ENCODE measurements around the gene STK38L. TPM values are rescaled to one million over a fixed set of nuclear protein-coding genes. Genes with fewer than 3 reads are reported as not detected.

STK38L gene
- polyA plus RNA-seq, 4 donors, result 35.5 to 43.9 (median 43.5) TPM

DNA sequence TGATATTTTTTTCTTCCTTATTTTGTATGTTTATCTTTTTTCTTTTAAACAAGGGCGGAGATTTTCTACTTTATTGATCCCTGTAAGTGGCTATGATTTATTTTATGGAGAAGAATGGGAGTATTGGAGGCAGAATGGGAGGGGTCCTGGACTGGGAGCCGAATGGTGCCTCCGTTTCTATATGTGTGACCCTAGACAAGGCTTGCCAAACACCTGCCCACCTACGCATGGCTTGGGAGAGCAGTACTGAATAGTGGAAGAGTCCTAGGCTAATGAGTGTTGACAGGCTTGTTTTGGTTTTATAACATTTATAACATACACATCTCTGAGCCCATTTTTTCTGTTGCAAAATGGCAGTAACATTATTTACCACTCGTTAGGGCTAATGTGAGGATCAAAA is 29.0 kb downstream of the STK38L start:
- DNase-seq (ENCODE audit: low read depth in 4 of 4, low spot score in 2 of 4), result no peak

DNA sequence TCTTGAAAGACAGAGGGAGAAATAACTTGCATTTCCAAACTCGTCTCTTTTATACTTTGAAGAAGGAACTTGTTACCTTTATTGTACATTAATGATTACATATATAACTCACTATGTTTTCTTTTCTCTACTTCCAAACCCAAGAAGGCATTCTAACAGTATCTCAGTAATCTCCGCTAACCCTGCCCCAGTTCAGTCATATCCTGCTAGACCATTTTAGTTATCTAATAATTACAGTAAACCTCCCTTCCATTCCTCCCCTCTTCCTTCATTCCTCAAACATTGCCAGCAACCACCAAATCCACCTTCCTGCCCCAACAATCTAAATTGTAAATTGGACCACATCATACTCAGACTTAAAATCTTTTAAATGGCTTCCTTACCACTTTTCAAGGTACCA is 30.6 kb downstream of the STK38L start:
- no peak for DNase-seq (ENCODE audit: low read depth in 4 of 4, low spot score in 2 of 4)

DNA sequence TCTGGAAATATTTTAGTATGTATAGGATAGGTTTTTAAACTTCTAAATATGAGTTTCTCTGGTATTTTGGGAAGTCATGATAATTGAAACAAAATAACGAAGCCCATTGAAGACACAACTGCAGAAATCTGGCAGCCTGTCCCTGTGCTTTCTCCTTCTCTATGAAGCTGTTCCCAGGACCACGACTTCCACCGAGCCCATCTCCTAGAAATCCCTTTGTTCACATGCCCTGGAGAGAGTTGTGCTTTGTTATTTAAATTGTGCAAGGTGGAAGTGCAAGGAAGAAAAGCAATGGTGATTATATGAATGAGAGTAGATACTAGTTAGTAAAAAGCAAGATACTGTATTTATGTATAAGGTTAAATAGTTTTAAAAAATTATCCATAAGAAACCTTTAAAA is 32.2 kb downstream of the STK38L start:
- no peak for DNase-seq (ENCODE audit: low read depth in 4 of 4, low spot score in 2 of 4)

DNA sequence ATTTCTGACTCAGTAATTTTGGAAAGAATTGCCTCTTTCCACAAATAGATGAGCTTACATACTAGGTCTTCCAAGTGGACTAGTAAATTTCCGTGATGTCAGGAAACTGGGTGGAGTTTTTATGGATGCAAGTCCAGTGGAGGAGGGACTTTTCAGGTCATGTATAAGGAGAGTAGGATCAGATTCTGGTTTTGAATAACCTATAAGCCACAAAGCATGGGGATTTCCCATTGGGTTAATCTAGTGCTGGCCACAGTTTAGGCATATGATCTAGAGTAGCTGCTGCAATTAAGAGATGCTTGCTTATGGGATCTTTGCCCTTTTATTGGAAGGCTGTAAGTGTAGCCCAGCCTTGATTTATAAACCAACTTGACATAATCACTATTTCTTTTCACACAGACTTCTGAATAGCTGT is 33.8 kb downstream of the STK38L start:
- no peak for DNase-seq (ENCODE audit: low read depth in 4 of 4, low spot score in 2 of 4)

DNA sequence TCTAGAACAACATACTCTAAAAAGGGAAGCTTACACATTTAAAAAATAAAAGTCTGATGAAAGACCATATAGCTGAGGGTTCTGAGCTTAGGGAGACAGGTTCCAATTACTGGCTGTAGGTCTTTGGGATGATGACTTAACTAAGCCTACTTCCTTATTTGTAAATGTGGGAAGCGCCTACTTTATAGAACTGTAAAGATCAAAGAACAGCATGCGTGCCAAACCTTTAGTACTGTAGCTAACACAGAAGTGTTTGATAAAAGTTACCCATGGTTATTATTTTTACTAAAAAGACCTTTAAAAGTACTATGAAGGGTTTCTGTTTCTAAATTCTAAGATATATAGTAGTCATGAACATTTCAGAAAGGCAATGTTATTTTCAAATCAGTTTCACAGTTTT is 35.7 kb downstream of the STK38L start:
- no peak for DNase-seq (ENCODE audit: low read depth in 4 of 4, low spot score in 2 of 4)

DNA sequence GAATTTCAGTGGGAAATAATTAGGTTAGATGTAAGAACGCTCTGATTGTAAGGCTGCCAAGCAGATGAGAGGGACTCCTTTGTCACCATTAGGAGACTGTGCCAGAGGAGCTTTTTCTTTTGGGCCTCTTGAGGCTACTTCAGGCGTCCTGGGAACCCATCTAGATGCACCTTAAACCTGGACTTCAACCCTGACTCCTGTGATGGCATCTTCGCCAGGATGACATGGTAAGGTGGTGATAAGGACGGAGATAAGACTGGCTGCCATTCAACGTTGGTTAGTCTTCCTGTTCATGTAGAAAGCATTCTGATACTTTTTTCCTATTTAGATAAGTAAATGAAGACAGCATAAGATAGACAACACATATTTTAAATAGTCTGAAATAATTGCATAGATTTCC is 36.3 kb downstream of the STK38L start:
- DNase-seq (ENCODE audit: low read depth in 4 of 4, low spot score in 2 of 4), result no peak

DNA sequence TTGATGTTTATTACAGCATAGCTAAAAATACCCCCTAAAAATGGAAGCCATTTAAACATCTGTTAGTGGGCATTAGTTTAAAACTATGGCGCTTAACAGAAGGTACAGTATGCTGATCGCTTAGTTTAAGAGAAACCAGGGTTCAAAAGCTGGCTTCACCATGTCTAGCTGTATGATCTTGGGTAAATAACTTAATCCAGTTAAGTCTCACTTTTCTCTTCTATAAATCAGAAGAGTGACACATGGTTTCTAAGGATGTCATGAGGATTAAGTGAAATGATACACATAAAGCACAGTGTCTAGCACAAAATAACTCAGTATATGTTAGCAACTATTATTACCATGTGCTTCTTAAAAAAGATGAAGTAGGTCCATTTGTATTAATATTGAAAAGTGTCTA is 38.7 kb downstream of the STK38L start:
- no peak for DNase-seq (ENCODE audit: low read depth in 4 of 4, low spot score in 2 of 4)

DNA sequence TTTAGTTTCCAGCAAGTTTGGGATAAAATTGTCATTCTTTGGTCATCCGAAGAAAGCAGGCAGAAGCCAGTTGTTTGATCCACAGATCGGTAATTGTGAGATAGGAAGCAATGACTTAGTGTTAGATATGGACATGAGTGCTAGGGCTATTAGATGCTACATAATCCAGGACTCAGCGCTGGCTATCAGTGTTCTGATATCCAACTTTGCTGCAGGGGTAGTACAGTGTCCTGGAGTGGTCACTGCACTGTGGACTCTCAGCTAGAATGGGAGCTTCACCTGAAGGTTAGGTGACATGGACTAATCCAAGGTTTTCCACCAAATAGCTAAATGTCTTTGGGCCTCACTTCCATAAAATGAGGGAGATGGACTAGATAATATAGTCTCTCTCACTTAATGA is 39.9 kb downstream of the STK38L start:
- no peak for DNase-seq (ENCODE audit: low read depth in 4 of 4, low spot score in 2 of 4)

DNA sequence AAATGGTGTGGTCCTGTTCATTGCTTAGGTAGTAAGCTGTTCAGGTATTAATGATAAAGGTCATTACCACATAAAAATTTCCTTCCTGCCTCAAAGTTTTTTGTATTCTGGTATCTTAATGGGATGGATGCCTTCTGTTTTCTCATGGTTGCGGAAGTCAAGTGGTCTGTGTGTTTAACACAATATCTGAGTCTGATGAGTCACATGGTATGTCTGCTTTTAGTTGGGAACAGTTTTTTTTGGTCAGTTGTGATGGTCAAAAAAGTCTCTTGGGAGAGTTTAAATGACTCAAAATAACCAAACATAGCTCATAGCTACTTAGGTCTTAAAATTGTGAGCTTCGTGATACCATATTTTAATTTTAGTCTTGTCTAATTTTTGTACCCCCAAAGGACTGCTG is 40.7 kb downstream of the STK38L start:
- DNase-seq (ENCODE audit: low read depth in 4 of 4, low spot score in 2 of 4), result no peak

DNA sequence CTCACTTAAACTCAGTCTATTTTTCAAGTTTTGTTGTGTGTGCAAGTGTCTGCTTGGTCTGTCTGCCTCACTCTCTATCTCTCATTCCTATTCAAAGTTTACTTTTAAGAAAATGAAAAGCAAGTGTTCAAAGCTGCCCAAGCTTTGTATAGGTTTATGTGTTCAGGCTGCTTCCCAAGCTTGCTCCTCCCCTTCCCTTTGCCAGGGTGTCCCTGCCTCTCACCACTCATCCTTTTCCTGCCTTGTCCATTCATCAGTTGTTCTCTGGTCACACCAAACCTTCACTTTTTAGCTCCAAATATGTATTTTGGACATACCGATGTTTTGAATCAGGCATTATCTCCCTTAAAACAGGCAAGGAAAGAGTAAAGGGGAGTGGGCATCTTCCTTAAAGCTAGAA is 41.3 kb downstream of the STK38L start:
- DNase-seq (ENCODE audit: low read depth in 4 of 4, low spot score in 2 of 4), result no peak

DNA sequence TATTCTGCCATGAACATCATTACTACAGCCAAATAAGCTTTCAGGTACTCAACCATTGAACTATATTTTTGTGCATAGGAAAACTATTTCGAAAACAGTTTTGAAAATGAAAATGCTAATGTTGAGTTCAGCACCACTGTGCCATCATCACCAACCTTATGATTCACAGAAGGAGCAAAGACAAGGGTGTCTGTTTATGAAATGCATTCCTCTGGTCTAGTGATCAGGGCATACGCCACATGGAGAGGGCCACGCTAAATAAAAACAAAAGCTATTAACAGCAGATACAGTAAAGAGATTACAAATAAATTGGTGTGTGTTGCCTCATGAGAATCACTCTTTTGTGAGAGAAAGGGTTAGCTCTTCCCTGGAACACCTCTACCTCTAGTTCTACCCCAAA is 45.3 kb downstream of the STK38L start:
- no peak for DNase-seq (ENCODE audit: low read depth in 4 of 4, low spot score in 2 of 4)

DNA sequence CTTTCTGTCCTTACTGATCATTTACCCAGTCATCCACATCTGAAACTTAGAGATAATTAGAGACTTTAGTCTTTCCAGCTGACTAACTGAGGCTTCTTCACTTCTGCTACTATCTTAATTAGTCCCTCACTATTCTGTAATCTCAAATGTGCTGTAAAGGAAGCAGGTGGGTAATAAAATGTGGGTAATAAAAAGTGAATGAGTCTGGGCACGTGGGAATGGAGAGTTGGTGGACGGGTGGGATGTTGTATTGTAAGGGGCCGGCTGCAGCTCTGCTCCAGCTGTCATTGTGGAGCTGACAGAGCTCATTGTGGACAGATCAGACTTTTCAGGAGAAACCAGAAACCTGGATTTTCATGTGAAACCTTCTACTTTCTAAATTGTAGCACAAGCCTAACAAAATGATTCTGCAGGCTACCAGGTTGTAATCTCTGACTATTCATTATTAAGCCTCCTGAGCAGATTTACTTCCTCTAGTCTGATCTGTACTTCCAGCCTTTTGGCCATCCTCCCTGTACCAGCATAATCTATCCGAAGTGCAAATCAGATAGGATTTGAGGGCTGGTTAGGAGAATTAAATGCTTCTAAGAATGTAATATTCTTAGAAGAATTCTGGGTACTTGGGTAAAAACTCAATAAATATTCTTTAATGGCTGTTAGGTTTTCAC is 46.5 kb downstream of the STK38L start:
- DNase-seq (ENCODE audit: low read depth in 4 of 4, low spot score in 2 of 4), result no peak

DNA sequence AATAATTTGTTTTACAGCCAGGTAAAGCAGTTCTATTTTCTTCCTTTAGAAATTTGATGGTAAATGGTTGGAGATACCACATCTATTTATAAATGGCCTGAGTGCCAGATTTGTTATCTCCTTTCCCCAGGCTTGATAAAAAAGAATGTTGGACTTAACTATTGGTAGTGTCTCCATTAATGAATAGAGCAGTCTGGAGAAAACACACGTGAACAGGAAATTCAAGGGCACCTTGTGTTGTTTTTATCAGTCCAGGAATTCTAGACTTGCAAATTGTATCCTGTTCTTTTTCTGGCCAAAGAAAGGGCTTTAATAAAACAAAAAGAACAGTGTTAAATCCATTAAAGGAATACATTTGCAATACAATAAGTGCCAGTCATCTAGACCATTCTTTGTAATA is 47.8 kb downstream of the STK38L start:
- DNase-seq (ENCODE audit: low read depth in 4 of 4, low spot score in 2 of 4), result no peak

DNA sequence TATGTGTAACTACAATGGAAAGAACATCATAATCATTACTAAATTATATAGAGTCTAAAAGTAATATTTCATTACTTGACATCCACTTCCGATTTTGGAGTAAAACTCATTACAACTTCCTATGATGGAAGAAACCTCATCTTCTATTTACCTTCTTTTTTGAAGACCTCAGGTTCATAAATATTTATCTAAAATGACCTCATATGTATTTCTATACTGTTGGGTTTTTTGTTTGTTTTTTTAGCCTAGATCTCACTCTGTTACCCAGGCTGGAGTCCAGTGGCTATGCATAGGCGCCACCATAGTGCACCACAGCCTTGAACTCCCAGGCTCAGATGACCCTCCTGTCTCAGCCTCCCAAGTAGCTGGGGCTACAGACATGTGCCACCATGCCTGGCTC is 48.6 kb downstream of the STK38L start:
- DNase-seq (ENCODE audit: low read depth in 4 of 4, low spot score in 2 of 4), result no peak

DNA sequence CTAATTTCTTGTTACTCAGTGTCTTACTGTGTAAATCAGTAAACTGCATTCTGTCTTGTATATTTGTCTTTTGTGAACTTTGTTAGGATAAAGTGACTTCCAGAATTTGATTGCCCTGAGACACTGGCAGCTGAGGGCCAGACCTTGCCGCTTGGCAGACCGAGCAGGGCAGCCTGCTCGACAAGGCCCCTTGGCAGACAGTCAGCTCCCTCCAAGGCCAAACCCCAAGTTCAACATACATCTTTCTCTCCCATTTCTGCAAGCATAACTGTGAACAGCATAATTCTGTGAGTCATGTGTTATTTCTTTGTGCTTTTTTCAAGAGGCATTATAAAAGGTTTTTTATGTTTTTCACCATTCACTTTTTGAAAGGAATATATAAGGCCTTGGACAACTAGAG is 49.4 kb downstream of the STK38L start:
- DNase-seq (ENCODE audit: low read depth in 4 of 4, low spot score in 2 of 4), result no peak

DNA sequence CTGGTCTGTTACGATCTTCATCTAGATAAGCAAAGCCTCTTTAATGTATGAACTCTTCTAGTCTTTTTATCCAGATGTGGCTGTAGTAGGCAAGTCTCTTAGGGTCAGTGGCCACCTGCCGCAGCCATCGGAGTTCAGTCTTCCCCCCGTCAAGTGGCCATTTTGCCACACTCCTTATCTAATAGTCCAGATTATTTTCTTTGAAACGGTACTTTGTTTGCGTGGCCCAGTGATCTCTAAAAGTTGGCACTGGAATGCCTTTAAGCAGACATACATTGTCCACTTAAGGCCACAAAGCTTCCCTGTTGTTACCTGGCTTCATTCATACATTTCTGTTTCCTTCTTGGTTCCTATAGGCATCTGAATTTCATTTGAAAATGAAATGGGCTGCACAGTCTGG is 52.6 kb downstream of the STK38L start:
- DNase-seq (ENCODE audit: low read depth in 4 of 4, low spot score in 2 of 4), result no peak

DNA sequence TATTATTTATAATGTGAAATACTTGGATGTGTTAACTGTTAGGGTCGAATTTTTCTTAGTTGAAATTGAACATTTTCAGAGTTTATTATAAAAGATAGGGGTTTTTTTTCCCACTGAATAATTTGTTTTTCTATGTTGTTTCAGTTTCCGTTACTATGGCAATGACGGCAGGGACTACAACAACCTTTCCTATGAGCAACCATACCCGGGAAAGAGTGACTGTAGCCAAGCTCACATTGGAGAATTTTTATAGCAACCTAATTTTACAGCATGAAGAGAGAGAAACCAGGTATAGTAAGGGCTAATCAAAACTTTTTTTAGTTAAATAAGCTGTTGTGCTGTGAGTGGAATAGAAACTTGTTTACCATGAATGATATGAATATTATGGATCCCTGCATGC is 53.5 kb downstream of the STK38L start:
- DNase-seq (ENCODE audit: low read depth in 4 of 4, low spot score in 2 of 4), result no peak

DNA sequence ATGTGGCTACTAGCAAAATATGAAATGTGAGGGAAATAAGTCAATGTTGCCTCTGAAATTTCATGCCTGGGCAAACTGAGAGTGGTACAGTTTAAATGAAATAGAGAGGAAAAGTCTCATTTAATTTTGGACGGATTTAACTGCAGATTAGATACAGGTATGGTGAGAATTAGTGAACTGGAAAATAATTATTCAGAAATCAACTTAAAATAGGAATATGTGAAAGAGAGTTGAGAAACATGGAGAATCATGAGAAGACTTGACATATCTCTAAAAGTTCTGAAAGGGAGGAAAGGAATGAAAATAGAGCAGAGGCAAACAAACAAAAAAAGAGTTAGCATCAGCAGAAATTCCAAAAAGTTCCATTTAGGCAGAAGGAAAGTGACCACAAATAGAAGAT is 55.0 kb downstream of the STK38L start:
- DNase-seq (ENCODE audit: low read depth in 4 of 4, low spot score in 2 of 4), result no peak

DNA sequence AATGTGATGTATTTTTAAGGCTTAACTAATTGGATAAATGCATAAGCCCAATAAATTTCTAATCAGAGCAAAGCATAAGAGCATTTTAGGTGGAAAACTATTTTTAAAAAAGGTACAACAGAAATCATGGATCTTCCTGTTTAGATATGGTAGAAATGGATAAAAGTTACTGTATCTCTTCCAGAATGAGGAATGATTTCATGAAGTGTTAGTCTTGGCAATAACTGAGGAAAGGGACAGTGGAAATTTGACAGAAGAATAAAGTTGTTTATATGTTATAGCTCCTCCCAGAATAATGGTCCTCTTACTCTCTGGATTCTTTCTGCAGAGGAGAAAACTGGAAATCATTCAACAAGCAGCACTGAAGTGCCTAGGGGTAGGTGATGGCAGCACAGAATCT is 56.1 kb downstream of the STK38L start:
- no peak for DNase-seq (ENCODE audit: low read depth in 4 of 4, low spot score in 2 of 4)

DNA sequence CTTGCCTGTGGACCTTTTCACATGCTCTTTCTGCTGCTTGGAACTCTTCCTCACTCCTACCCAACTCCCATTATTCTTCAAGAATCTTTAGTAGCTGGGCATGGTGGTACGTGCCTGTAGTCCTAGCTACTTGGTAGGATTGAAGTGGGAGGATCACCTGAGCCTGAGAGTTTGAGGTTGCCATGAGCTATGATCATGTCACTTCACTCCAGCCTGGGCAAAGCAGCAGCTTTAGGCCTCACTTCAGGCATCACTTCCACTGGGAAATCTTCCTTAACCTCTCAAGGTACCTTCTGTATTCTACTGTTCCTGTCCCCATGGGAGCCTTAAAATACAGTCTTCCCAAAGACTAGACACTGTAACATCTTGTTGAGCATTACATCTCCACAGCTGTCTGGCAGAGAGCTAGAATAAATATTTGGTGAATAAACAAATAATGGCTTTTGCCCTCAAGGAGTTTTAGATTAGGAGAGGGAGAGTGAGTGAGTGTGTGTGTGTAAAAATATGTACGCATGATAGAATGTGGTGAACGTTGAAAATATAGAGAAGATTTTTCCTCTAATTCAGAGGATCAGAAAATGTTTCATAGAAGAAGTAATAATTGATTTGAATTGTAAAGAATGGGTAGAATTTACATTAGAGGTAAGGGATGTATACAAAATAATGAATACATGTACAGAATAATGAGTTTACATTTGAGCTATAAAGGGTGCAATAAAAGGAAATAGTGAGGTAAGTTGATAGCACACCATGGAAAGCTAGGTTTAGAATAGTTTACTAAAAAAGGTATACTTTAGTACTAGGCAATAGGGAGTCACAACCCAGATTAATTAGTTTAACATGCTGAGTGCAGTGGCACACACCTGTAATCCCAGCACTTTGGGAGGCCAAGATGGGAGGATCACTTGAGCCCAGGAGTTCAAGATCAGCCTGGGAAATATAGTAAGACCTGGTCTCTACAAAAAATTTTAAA is 59.3 kb downstream of the STK38L start:
- DNase-seq (ENCODE audit: low read depth in 4 of 4, low spot score in 2 of 4), result no peak

DNA sequence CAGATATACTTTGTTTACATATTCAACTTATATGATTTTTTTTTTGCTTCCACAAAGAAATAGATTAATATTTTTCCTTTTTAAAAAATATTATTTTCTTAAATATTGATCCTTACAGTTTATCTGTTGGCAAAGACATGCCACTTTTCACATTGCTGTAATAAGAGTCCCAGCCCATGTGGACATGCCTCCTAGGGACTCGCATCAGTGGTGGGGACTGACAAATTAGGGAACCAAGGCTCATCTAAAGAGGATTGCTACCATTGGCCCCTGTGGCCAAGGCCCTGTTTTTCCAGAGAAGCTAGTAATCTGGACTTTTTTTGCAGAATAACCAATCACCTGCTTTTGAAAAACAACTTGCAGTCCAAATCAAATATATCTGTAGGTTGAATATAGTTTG is 60.8 kb downstream of the STK38L start:
- DNase-seq (ENCODE audit: low read depth in 4 of 4, low spot score in 2 of 4), result no peak

Data from left renal cortex interstitium (tissue), 4 donors.